Bronchial epithelial cell (primary cell): ENCODE measurements around the gene ZFR2. TPM values are rescaled to one million over a fixed set of nuclear protein-coding genes. Genes with fewer than 3 reads are reported as not detected.

ENCODE experiments used
- DNase-seq: peaks from one replicate; pipeline ENCODE4 v3.0.0-alpha.2; 2010; ENCODE audit warnings: low read depth
- FAIRE-seq: peaks from 2 replicates; lab custom pipeline; 2011; peaks lifted over from hg19 to GRCh38; lab: Jason Lieb, UNC
- H3K27me3 ChIP-seq: 2 replicates; pipeline ENCODE4 v1.5.1; 2011; ENCODE audit warnings: low read length; ENCODE audit not compliant: control insufficient read depth, insufficient read depth
- H3K36me3 ChIP-seq: 2 replicates; pipeline ENCODE4 v1.5.1; 2011; ENCODE audit warnings: low read length; ENCODE audit not compliant: control insufficient read depth, insufficient read depth
- H3K4me3 ChIP-seq: 2 replicates; pipeline ENCODE4 v1.5.1; 2011; ENCODE audit warnings: mild to moderate bottlenecking, low read depth, low read length, control low read depth
- CTCF ChIP-seq: IDR thresholded peaks from 2 replicates; pipeline ENCODE4 v1.5.1; 2011; ENCODE audit warnings: mild to moderate bottlenecking, moderate library complexity, low read length, control low read depth, inconsistent platforms; ENCODE audit not compliant: insufficient read depth, severe bottlenecking
- total RNA-seq: library from RNA; depleted of rRNA; stranded (reverse); fragments of >200 nt; gene quantifications from 2 replicates; pipeline ENCODE4 v1.2.1, GENCODE V29; 2014

The ZFR2 gene
- total RNA-seq, 1 donor from 2014 or later = not detected

- TF ChIP-seq CTCF = no peak
- FAIRE-seq (no peak), DNase-seq (no peak)
- no peak overlapping the region for H3K4me3 ChIP-seq
- peaks cover 2% of the 10 kb centered on the region for H3K27me3 ChIP-seq
- H3K36me3 ChIP-seq = no peaks in the 10 kb centered on the region
Measured at GRCh38 chr19:3783660-3784584, 84.9 kb downstream of the ZFR2 start.

- Histone ChIP-seq H3K4me3 (no peak overlapping the region), H3K36me3 (no peaks in the 10 kb centered on the region), H3K27me3 (peaks cover 2% of the 10 kb centered on the region)
- no peak for TF ChIP-seq CTCF
- FAIRE-seq = no peak
- DNase-seq = no peak
Measured at GRCh38 chr19:3782903-3783302, 85.9 kb downstream of the ZFR2 start.

GRCh38 chr19:3782330-3782729 lies 86.5 kb downstream of the ZFR2 start:
- Histone ChIP-seq H3K36me3 (no peaks in the 10 kb centered on the region), H3K4me3 (no peak overlapping the region), H3K27me3 (peaks cover 2% of the 10 kb centered on the region)
- FAIRE-seq (no peak), DNase-seq (no peak)
- no peak for TF ChIP-seq CTCF

- no peak for TF ChIP-seq CTCF
- Histone ChIP-seq H3K36me3 (no peaks in the 10 kb centered on the region), H3K27me3 (peaks cover 2% of the 10 kb centered on the region), H3K4me3 (no peak overlapping the region)
- no peak for DNase-seq
- peak; percentile 50 for FAIRE-seq
Measured at GRCh38 chr19:3781603-3782002, 87.2 kb downstream of the ZFR2 start.

- Histone ChIP-seq H3K36me3 (no peaks in the 10 kb centered on the region), H3K4me3 (no peak overlapping the region), H3K27me3 (peaks cover 2% of the 10 kb centered on the region)
- no peak for TF ChIP-seq CTCF
- FAIRE-seq (no peak), DNase-seq (no peak)
Measured at GRCh38 chr19:3780786-3781304, 88.0 kb downstream of the ZFR2 start.
